Measurements from ENCODE around the gene TXNDC2.
"Not testable (repeated sequence)": the region's sequence is repeated elsewhere in the genome, so short reads cannot be mapped to it uniquely, and the experiment has no call there.

TXNDC2 gene

GRCh38 chr18:9854801-9855676 lies 30.7 kb upstream of the TXNDC2 start:
- TF ChIP-seq CTCF (IDR thresholded peaks at IDR 0.05; ENCODE audit: low read depth, low read length), result no peak
- H3K4me3 ChIP-seq (ENCODE audit: low read depth, low read length), result no peak overlapping the region

- H3K4me3 ChIP-seq (ENCODE audit: low read depth, low read length), result no peak overlapping the region
- no peak for TF ChIP-seq CTCF (IDR thresholded peaks at IDR 0.05; ENCODE audit: low read depth, low read length)
Measured at GRCh38 chr18:9855681-9856080, 30.1 kb upstream of the TXNDC2 start.

GRCh38 chr18:9856092-9856491 lies 29.7 kb upstream of the TXNDC2 start:
- no peak overlapping the region for H3K4me3 ChIP-seq (ENCODE audit: low read depth, low read length)
- TF ChIP-seq CTCF (IDR thresholded peaks at IDR 0.05; ENCODE audit: low read depth, low read length), result no peak

- H3K4me3 ChIP-seq (ENCODE audit: low read depth, low read length), result not testable (repeated sequence)
Measured at GRCh38 chr18:9857479-9857998, 28.2 kb upstream of the TXNDC2 start.

- H3K4me3 ChIP-seq (ENCODE audit: low read depth, low read length), result no peak overlapping the region
- no peak for TF ChIP-seq CTCF (IDR thresholded peaks at IDR 0.05; ENCODE audit: low read depth, low read length)
Measured at GRCh38 chr18:9858642-9859041, 27.1 kb upstream of the TXNDC2 start.

- no peak for TF ChIP-seq CTCF (IDR thresholded peaks at IDR 0.05; ENCODE audit: low read depth, low read length)
- no peak overlapping the region for H3K4me3 ChIP-seq (ENCODE audit: low read depth, low read length)
Measured at GRCh38 chr18:9859232-9859631, 26.5 kb upstream of the TXNDC2 start.

GRCh38 chr18:9860682-9861081 lies 25.1 kb upstream of the TXNDC2 start:
- H3K4me3 ChIP-seq (ENCODE audit: low read depth, low read length), result no peak overlapping the region
- TF ChIP-seq CTCF (IDR thresholded peaks at IDR 0.05; ENCODE audit: low read depth, low read length), result no peak
